HG03354 (cell line): Measurements from ENCODE around the gene ADCY4.
A peak's percentile ranks its signal among the peaks of the same experiment; 100 is the strongest.

Experiments used
- ATAC-seq: cut with Tn5 transposase; IDR thresholded peaks from one replicate; pipeline ENCODE4 v1.9.1; 2021; ENCODE audit warnings: mild to moderate bottlenecking; ENCODE audit not compliant: unreplicated experiment, poor library complexity, severe bottlenecking

The ADCY4 gene

DNA sequence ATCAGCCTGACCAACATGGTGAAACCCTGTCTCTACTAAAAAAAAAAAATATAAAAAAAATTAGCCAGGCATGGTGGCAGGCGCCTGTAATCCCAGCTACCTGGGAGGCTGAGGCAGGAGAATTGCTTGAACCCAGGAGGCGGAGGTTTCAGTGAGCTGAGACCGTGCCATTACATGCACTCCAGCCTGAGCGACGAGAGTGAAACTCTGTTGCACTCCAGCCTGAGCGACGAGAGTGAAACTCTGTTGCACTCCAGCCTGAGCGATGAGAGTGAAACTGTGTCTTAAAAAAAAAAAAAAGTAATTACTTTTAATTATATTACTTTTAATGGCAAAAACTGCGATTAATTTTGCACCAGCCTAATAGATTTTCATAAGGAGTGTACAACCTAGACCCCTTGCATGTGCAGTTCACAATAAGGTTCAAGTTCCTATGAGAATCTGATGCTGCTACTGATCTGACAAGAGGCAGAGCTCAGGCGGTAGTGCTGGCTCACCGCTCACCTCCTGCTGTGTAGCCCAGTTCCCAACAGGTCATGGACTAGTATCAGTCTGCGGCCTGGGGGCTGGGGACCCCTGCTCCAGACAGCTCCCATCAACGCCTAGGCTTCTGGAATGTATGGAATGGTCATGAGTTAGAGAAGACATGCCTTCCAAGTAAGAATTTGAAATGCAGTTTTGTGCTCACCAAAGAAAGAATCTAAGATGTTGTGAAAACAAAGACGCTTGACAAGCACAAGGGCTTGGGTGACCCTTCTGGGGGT, 13.5 kb downstream of the ADCY4 start:
- no peak for ATAC-seq

DNA sequence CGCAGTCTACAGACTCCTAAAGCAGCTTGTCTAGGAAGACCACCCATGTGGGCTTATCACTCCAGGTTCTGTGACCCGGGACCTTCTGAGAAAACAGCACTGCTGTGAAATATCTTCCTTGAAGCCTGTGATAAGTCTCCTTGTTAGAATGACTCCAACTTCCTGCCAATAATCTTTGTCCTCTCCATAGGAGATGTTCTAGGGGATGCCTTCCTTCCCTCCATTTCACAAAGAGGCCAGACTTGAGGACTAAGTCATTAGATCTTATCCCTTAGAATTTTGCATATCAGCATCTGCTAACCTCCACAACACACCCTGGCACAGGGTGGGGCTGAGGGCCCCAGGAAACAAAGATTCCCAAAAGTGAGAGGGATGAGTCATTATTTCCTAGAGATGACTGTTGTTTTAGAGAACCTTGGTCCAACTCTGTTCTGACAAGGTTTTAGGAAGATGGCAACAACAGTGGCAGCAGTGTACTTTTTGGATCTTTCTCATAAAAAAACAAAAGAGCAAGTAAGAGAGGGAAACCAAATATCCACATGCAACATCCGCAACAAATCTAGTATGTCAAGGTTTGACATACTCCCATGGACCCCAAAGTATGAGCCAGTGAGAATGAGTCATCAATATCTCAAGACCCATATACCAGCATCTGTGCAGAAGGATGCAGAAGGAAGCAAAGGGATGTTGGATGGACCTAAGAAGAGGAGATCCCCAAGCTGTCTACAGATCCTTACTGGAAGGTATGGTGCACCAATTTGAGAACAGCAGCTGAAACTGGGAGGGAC, 17.5 kb downstream of the ADCY4 start:
- no peak for ATAC-seq

DNA sequence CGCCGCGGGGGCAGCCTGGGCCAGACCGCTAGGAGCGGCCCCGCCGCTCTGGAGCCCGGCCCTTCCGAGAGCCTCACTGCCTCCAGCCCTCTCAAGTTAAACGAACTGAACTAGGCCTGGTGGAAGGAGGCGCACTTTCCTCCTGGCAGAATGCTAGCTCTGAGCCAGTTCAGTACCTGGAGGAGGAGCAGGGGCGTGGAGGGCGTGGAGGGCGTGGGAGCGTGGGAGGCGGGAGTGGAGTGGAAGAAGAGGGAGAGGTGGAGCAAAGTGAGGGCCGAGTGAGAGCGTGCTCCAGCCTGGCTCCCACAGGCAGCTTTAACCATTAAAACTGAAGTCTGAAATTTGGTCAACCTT, 18.3 kb downstream of the ADCY4 start:
- ATAC-seq: no peak

DNA sequence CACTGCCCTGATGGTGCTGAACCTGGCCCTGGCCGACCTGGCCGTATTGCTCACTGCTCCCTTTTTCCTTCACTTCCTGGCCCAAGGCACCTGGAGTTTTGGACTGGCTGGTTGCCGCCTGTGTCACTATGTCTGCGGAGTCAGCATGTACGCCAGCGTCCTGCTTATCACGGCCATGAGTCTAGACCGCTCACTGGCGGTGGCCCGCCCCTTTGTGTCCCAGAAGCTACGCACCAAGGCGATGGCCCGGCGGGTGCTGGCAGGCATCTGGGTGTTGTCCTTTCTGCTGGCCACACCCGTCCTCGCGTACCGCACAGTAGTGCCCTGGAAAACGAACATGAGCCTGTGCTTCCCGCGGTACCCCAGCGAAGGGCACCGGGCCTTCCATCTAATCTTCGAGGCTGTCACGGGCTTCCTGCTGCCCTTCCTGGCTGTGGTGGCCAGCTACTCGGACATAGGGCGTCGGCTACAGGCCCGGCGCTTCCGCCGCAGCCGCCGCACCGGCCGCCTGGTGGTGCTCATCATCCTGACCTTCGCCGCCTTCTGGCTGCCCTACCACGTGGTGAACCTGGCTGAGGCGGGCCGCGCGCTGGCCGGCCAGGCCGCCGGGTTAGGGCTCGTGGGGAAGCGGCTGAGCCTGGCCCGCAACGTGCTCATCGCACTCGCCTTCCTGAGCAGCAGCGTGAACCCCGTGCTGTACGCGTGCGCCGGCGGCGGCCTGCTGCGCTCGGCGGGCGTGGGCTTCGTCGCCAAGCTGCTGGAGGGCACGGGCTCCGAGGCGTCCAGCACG, 18.9 kb downstream of the ADCY4 start:
- no peak for ATAC-seq

DNA sequence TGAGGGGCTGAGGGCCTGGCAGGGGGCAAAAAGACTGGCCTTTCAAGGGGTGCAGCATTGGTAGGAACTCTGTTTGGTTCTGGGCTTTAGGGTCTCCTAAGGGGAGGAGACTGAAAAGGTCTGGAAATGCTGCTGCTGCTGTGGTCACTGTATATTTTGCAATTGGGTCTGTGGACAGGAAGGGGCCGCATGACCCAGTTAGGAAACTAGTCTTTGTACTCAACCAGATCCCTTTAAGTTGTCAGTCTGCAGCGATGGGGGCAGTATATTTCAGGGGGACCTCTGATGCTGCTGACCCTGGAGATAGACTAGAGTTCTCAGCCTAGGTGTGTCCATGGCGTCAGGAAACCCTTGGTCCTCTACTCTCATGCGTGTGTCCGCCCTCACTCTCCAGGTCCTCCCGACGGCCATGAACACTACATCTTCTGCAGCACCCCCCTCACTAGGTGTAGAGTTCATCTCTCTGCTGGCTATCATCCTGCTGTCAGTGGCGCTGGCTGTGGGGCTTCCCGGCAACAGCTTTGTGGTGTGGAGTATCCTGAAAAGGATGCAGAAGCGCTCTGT, 19.5 kb downstream of the ADCY4 start:
- no peak for ATAC-seq

DNA sequence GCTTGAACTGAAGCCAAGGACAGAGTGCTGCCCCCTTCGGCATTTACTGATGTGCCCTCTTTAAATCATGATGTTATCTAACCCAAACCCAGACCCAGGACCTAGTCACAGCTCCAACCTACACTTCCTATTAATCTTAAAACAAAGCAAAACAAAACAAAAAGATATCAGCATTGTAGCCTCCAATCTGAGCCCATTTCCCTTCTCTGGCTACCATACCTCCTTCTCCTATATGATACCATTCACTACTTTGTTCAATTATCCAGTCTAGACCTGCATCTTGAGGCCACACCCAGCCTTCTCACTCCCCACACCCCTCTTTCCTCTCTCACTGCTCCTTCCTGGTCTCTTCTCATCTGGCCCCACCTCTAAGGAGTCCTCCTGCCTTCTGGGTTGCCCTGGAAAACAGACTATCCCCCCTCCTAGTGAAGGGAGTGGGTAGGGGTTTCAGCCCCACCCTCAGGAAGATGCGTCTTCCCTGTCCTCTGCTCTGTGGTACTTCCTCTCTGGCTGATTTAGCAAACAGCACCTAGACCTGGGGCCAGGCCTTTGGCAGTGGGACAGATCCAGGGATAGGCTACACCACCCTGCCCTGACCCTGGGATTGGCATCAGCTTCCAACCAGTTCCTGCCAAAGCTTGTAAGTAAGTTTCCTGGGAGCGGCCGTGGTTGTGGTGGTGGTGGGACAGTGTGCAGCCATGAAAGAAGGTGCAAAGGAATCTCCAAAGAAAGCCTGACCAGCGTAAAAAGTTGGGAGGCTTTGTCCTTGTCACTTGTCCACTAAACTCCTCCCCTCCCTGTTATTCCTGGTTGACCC, 20.3 kb downstream of the ADCY4 start:
- no peak for ATAC-seq

DNA sequence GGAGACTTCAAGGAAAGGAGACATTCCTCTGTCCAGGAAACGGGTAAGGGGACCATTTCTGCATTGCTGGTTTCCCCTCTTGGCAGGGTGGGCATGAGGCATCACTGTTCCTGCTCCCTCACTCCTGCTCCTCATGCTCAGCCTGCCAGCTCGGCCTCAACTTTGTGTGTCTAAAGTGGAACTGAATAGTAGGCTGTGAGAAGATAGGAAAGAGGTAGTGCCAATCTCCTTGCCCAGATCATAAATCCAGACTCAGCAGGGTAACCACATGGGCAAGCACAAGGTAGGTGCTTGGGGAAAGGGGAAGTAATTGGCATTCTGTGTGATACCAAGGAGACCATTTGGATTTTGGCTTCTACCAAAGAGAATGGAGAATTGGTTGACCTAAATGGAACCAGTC, 21.0 kb downstream of the ADCY4 start:
- no peak for ATAC-seq

DNA sequence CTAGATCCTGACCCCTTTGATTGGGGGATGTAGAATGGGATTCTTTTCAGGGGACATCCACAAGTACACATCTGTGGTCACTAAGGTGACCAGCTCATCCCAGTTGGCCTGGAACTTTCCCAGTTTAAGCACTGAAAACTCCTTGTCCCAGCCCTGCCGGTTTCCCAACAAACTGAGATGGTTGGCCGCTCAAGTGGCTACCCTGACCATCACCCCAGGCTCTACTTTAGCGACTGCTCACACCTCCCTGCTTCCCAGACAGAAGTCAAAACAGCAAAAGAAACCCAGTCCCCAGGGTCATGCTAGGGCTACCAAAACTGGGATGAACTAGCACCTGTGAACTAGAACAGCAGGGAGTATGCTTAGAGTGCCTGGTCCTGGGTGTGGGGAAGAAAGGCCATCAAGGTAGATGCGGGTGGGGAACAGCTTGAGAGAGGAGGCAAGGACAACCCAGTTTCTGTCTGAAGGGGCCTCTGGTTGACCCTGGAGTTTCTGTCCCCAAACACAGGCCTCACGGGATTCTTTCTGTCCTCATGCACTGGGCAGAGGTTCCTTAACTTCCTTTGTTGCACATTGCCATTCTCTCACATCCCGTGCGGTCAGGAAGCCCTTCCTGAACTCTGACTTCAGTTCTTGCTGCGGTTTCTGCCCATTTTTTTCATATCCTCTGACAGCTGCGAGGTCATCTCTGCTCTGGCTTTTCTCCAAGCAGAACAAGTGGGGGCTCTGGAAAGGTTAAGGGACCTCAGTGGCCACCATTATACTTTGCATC, 21.9 kb downstream of the ADCY4 start:
- ATAC-seq: no peak

DNA sequence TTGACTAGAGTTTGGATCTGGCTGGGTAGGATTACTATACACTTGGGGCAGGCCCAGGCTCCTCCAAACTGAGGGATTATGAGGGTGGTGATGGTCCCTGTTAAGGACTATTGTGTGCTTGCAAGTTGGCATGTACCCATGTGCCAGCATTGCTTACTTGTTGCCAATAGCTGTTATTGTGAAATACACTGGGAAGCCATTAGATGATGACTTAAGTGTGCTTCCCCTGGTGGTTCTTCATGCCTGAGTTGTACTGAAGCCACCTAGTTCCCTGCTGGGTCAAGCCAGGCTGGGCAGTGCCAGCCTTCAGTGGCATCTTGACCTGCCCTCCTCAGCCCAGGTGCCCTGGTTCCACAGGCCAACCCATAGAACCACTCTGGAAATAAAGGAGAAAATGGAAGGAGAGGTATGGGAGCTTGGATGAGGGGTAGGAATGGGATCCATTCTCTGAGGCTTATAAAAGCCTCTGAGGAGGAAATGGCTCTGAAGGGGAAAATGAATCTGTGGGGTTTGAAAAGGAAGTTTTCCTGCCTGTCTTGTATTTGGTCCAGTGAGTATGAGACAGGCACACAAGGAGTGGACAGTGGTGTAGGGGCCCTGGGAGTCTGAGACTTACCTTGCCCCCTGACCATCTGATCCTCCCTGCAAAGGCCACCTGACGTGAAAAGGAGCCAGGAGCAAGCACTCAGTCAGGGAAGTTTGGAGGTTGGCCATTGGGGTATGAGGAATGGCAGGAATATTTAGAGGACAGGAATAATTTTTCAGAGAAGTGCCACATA, 22.8 kb downstream of the ADCY4 start:
- no peak for ATAC-seq

DNA sequence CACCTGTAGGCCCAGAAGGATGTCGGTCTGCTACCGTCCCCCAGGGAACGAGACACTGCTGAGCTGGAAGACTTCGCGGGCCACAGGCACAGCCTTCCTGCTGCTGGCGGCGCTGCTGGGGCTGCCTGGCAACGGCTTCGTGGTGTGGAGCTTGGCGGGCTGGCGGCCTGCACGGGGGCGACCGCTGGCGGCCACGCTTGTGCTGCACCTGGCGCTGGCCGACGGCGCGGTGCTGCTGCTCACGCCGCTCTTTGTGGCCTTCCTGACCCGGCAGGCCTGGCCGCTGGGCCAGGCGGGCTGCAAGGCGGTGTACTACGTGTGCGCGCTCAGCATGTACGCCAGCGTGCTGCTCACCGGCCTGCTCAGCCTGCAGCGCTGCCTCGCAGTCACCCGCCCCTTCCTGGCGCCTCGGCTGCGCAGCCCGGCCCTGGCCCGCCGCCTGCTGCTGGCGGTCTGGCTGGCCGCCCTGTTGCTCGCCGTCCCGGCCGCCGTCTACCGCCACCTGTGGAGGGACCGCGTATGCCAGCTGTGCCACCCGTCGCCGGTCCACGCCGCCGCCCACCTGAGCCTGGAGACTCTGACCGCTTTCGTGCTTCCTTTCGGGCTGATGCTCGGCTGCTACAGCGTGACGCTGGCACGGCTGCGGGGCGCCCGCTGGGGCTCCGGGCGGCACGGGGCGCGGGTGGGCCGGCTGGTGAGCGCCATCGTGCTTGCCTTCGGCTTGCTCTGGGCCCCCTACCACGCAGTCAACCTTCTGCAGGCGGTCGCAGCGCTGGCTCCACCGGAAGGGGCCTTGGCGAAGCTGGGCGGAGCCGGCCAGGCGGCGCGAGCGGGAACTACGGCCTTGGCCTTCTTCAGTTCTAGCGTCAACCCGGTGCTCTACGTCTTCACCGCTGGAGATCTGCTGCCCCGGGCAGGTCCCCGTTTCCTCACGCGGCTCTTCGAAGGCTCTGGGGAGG, 23.9 kb downstream of the ADCY4 start, which contains the start of gene LTB4R:
Gene LTB4R, plus strand, starts transcription at position 857 of the 959 bp plus-strand sequence. CDS start 4,150 bp downstream, outside the sequence.
- ATAC-seq: peak; percentile 72

DNA sequence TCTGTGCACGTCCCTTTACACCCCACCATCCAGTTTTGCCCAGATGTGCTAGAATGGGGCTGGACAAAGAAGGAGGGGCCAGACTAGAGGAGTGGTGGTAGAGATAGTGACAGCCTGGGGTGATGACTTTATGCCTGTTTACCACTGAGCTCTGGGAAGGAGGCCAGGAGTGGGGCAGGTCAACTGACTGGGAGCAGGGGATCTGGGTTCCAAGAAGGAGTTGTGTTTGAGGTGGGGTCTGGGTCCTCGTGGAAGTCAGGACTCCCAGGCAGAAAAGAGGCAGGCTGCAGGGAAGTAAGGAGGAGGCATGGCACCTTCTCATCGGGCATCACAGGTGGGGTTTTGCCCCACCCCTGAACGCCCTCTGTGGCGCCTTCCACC, 24.6 kb downstream of the ADCY4 start:
- no peak for ATAC-seq

DNA sequence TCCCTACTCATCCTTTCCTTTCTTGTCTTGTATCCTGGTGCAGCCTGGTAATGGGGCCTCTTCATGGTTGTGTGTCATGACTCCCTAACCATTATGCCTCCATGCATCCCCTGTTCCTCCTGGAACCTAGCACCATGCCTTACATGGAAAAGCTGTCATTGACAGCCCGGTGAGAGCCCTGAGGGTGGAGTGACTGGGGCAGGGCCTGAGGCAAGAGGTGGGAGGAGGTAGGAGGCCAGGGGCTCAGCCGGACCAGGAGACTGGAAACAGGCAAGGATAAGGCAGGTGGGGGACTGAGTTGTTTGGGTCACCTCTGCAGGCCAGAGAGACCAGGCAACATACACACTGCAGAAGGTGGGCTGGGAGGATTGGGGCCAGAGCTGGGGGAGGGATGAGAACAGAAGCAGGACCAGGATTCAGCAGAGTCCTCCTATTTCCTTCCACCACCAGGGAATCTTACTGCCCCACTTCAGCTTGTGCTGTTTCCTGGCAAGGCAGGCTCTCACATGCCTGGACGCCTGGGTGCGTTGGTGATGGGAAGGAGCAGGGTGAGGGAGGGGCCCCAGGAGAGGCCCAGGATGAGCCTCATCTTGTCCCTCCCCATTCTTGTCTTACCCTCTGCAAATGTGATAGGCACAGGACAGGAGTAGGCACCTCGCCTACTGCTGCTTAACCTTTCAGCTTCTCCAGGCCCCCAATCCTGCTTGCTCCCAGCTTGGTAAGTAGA, 25.2 kb downstream of the ADCY4 start, which contains the start of gene LTB4R2:
Gene LTB4R2, plus strand, starts transcription at position 603 of the 727 bp plus-strand sequence. CDS start 525 bp downstream, outside the sequence.
- no peak for ATAC-seq

DNA sequence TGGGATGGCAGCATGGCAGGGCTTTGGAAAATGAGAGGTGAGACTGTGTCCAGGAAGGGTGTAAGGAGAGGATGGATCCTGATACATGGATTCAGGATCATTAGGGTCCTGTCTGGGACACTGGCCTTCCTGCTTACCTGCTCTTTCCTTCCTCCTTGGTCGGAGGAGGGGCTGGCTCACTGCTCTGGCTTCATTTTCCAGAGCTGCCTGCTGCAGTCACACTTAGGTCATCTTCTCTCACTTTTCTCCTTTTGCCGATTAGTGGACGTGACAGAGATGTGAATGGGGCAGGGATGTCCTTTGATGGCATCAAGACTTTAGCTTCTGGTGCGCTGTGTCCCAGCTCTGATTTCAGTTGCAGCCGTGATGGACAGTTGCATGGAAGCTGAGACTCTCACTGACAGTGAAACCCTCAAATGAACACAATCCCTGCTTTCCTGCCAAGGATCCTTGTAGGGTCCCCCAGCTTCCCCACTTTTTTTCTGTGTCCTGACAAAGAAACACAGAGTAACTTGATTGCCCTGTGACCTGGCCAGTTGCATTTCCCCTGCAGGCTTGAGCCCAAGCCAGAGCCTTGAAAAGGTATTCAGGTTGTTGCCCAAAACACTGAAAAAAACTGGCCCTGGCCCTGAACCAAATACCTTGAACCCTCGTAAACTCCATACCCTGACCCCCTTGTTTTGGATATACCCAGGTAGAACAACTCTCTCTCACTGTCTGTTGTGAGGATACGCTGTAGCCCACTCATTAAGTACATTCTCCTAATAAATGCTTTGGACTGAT, 26.3 kb downstream of the ADCY4 start:
- no peak for ATAC-seq

DNA sequence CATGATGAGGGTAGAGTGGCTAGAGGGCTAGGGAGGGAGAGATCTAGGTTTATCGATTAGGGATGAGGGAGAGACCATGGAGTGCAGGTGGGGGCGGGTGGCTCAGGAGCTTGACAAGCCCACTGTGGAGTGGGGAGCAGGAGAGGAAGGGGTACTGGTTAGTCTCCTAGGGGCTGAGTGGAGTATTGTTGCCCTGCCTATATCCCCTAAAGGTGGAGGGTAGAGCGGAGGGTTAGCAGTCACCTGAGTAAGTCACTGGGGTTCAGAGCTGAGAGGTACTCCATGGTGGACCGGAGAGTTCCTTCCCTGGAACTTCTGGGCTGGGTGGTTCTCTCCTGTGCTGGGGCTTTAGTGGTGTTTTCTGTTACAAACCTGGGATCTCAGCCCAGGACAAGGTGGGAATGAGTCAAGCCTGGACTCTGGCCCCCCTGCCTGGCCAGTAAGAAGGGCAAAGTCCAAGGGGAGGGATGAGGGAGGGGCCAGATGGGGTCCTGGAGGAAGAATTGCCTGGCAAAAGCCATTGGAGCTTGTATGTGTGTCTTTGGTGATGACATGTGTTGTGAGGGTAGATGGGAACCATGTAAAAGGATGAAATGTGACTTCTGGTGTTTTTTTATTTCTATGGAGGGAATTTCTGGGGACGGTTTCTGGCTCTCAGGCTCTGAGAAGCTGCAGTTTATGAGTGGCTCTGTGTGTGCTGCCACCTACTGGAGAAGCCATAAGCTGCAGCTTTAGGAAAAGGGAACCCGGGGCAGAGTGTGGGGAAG, 27.1 kb downstream of the ADCY4 start, which contains the start of gene CIDEB:
Gene CIDEB, minus strand, starts transcription at position 403 of the 767 bp plus-strand sequence. Its CDS starts 119 bp downstream, at position 284.
- peak; percentile 23 for ATAC-seq
